ENCODE data around the gene HAUS7. TPM values are rescaled to one million over a fixed set of nuclear protein-coding genes. Genes with fewer than 3 reads are reported as not detected.
"Not testable (repeated sequence)": the region's sequence is repeated elsewhere in the genome, so short reads cannot be mapped to it uniquely, and the experiment has no call there.

Gene HAUS7
- total and polyA plus RNA-seq, 2 experiments from 2014 or later, result 19.8 to 22.6 TPM

DNA sequence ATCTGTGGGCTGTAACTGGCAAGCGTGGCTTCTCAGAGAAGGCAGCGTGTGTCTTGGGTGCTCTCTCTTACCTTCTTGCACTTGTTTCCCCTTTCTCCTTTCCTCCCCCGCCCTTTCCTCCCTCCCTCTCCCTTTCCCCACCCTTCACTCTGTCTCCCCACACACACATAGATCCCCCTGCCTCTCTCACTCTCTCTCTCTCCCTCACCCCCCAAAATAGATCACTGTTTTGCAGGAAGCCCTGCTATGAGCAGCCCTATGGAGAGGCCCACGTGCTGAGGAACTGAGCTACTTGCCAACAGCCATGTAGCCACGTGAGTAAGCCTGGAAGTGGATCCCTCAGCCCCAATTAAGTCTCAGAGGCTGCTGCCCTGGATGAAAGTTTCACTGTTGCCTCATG lies 65.0 kb downstream of the HAUS7 start:
- Histone ChIP-seq H3K4me3 (no peak overlapping the region), H3K27me3 (no peaks in the 10 kb centered on the region), H3K27ac (no peak overlapping the region), H3K9me3 (ENCODE audit: low read depth) (no peaks in the 10 kb centered on the region), H3K4me1 (ENCODE audit: low read depth) (no peaks in the 10 kb centered on the region), H3K36me3 (no peaks in the 10 kb centered on the region)
- no peak for DNase-seq (ENCODE audit: low read depth in 1 of 2, low spot score in 1 of 2)
- TF ChIP-seq CTCF (IDR thresholded peaks at IDR 0.05; ENCODE audit: low read depth, low read length), result no peak

DNA sequence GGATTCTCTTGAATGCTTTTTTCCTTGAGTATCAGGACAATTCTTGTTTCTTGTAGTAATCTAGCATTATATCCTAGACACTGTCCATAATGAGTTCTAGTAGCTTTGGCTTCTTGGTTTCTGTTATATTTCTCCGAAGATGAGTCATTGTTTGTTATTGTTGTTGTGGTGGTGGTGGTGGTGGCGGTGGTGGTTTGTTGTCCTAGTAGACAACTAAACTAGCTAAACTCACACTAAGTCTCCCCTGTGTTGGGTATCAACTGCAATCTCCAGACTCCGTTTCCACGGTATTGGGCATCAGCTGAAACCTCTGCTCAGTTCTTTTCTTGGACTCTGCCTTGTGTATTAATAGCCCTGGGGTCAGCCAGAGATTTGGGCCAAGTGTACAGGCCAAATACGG lies 66.0 kb downstream of the HAUS7 start:
- H3K9me3 ChIP-seq (ENCODE audit: low read depth); H3K36me3 ChIP-seq; H3K27me3 ChIP-seq; DNase-seq (ENCODE audit: low read depth in 1 of 2, low spot score in 1 of 2); H3K4me3 ChIP-seq; H3K27ac ChIP-seq; H3K4me1 ChIP-seq (ENCODE audit: low read depth): not testable (repeated sequence)

DNA sequence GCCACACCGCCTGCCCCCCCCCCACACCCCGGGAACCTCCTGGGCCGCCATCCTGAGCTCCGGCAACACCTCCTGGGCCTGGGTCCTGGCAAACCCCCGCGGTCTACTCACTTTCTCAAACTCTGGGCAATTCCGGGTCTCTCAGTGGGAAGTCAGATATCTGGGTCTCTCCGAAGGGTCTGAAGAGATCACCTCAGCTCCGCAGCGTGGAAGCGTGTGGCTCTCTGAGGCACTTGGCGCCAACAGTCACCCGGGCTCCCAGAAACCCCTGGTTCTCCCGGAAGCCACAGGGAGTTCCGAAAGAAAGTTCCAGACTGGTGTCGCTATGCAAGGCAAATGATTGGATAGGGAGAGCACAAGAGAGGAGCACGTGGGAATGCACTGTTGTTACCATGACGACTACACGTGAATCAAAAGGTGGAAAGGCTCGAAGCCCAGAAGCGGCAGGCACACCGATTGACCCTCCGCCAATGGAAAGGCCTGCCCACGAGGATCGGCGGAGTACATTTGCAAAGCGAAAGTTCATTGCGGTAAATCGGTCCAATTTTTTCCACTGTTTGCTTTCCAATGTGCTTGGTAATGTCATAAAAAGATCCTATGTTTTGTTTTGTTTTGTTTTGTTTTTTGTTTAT lies 69.1 kb downstream of the HAUS7 start, which contains the start of gene PNMA6E:
TSS of gene PNMA6E (minus strand) at position 218 of the 632 bp plus-strand sequence. CDS start 2,501 bp downstream, outside the sequence.
- Histone ChIP-seq H3K36me3 (no peaks in the 10 kb centered on the region), H3K9me3 (ENCODE audit: low read depth) (no peaks in the 10 kb centered on the region), H3K4me3 (no peak within 1 kb of the TSS), H3K27ac (no peak within 1 kb of the TSS), H3K27me3 (no peaks in the 10 kb centered on the region), H3K4me1 (ENCODE audit: low read depth) (no peaks in the 10 kb centered on the region)
- DNase-seq (ENCODE audit: low read depth in 1 of 2, low spot score in 1 of 2), result no peak
- no peak for TF ChIP-seq CTCF (IDR thresholded peaks at IDR 0.05; ENCODE audit: low read depth, low read length)

GRCh38 chrX:153400146-153401132 lies 69.9 kb downstream of the HAUS7 start:
- H3K27me3 ChIP-seq, result no peaks in the 10 kb centered on the region
- DNase-seq (ENCODE audit: low read depth in 1 of 2, low spot score in 1 of 2), result peak; percentile 40 to 52
- TF ChIP-seq CTCF (IDR thresholded peaks at IDR 0.05; ENCODE audit: low read depth, low read length), result peak; percentile 80
- no peaks in the 10 kb centered on the region for H3K4me1 ChIP-seq (ENCODE audit: low read depth)
- H3K27ac ChIP-seq, result no peak overlapping the region
- no peak overlapping the region for H3K4me3 ChIP-seq
- H3K36me3 ChIP-seq, result no peaks in the 10 kb centered on the region
- no peaks in the 10 kb centered on the region for H3K9me3 ChIP-seq (ENCODE audit: low read depth)

GRCh38 chrX:153398275-153398960 lies 72.0 kb downstream of the HAUS7 start:
- Histone ChIP-seq H3K36me3 (no peaks in the 10 kb centered on the region), H3K27me3 (no peaks in the 10 kb centered on the region), H3K9me3 (ENCODE audit: low read depth) (no peaks in the 10 kb centered on the region), H3K4me1 (ENCODE audit: low read depth) (no peaks in the 10 kb centered on the region), H3K4me3 (no peak overlapping the region), H3K27ac (no peak overlapping the region)
- TF ChIP-seq CTCF (IDR thresholded peaks at IDR 0.05; ENCODE audit: low read depth, low read length), result no peak
- DNase-seq (ENCODE audit: low read depth in 1 of 2, low spot score in 1 of 2), result no peak

Other genes starting within 250 kb of the HAUS7 start
- not detected in 2 replicates for gene PNMA6F, start 148.8 kb downstream of the HAUS7 start, total RNA-seq
- not detected in 2 replicates for gene PNMA6F, start 148.8 kb downstream of the HAUS7 start, polyA plus RNA-seq
- gene ZNF275, start 136.4 kb downstream of the HAUS7 start, total RNA-seq, result 7.9 and 13.8 TPM in 2 replicates
- 3.6 and 8.8 TPM in 2 replicates for gene ZNF275, start 136.4 kb downstream of the HAUS7 start, polyA plus RNA-seq
- 0.06 TPM in 1 of 2 replicates, not detected in the other for gene PNMA6E, start 69.2 kb downstream of the HAUS7 start, total RNA-seq
- gene PNMA6E, start 69.2 kb downstream of the HAUS7 start, polyA plus RNA-seq, result not detected in 2 replicates
- gene ZFP92, start 59.1 kb downstream of the HAUS7 start, total RNA-seq, result 0.09 TPM in 1 of 2 replicates, not detected in the other
- not detected in 2 replicates for gene ZFP92, start 59.1 kb downstream of the HAUS7 start, polyA plus RNA-seq
- 0.36 TPM in 1 of 2 replicates, not detected in the other for gene TREX2, start 24.5 kb downstream of the HAUS7 start, total RNA-seq
- not detected in 2 replicates for gene TREX2, start 24.5 kb downstream of the HAUS7 start, polyA plus RNA-seq
- 0.54 and 1.9 TPM in 2 replicates for gene BGN, start 24.4 kb upstream of the HAUS7 start, total RNA-seq
- 1.0 and 2.2 TPM in 2 replicates for gene BGN, start 24.4 kb upstream of the HAUS7 start, polyA plus RNA-seq
- gene ATP2B3, start 47.1 kb upstream of the HAUS7 start, total RNA-seq, result 0.14 and 0.21 TPM in 2 replicates
- 0.06 and 0.42 TPM in 2 replicates for gene ATP2B3, start 47.1 kb upstream of the HAUS7 start, polyA plus RNA-seq
- 28.5 and 33.8 TPM in 2 replicates for gene CCNQ, start 128.6 kb upstream of the HAUS7 start, total RNA-seq
- gene CCNQ, start 128.6 kb upstream of the HAUS7 start, polyA plus RNA-seq, result 36.8 and 37.0 TPM in 2 replicates
- 5.4 and 8.7 TPM in 2 replicates for gene DUSP9, start 176.6 kb upstream of the HAUS7 start, total RNA-seq
- 6.8 and 8.7 TPM in 2 replicates for gene DUSP9, start 176.6 kb upstream of the HAUS7 start, polyA plus RNA-seq
- gene PNCK, start 203.2 kb upstream of the HAUS7 start, total RNA-seq, result 19.4 and 23.5 TPM in 2 replicates
- 14.5 and 25.5 TPM in 2 replicates for gene PNCK, start 203.2 kb upstream of the HAUS7 start, polyA plus RNA-seq
- gene SLC6A8, start 217.3 kb upstream of the HAUS7 start, total RNA-seq, result 23.7 and 29.0 TPM in 2 replicates
- gene SLC6A8, start 217.3 kb upstream of the HAUS7 start, polyA plus RNA-seq, result 35.8 and 37.3 TPM in 2 replicates